CD4-positive, alpha-beta T cell treated with Interferon alpha-2 for 1 hour (primary cell): ENCODE data around the gene TRIM72.
"Not testable (repeated sequence)": the region's sequence is repeated elsewhere in the genome, so short reads cannot be mapped to it uniquely, and the experiment has no call there.

Experiments used
- DNase-seq, 2 donors: peaks; one replicate each; pipeline ENCODE4 v3.0.0-alpha.2; 2020 to 2022

Gene TRIM72

DNA sequence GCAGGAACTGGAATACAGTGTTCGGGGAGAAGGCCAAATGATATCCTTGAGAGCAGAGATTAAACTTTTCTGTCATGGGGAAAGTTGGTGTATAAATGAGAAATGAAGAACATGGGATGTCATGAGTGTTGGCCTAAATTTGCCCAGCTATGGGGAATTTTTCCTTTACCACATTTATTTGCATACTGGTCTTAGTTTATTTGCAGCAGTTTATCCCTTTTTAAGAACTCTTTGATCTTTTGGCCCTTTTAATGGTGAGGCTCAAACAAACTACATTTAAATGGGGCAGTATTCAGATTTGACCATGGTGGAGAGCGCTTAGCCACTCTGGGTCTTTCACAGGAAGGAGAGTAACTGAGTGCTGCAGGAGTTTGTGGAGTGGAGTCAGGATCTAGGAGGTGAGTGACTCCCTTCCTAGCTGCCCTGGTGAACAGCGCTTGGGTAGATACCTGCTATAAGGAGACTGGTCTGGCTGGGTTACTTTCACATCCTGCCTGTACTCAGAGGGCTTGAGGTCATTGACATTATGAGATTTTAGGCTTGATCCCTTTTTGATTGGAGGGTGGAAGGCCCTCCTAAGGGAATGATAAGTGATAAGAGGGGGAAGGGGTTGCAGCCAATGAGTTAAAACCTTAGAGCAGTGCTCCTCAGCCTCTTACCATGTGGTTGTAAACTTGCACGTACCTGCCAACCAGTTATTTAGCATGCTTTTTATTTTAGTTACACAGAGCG is 22.1 kb upstream of the TRIM72 start:
- no peak for DNase-seq

DNA sequence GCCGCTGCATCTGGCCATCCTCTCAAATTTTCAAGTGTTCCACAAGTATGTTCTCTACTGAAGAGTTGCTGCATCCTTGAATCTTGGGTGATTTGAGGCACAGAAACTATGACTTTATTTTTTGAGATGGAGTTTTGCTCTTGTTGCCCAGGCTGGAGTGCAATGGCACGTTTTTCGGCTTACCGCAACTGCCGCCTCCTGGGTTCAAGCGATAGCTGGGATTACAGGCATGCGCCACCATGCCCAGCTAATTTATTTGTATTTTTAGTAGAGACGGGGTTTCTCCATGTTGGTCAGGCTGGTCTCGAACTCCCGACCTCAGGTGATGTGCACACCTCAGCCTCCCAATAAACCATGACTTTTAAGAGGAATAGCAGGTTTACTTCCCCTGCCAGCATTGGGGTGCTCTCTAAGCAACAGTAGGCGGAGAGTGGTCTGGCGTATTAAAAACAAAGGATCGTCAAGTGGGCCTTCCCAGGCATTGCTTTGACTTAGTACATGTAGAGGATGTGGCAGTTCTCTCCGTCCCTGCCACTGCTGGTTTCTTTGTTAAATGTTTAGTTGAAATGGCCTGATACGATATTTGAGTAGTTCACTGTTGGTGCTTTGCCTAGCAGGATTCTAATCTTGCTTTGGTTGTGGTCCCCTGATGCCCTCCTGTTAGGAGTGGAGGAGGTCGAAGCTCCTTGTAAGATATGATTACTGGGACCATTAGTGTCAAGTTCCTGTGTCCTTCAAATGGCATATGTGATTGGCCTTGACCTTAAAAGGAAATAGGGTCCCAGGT is 20.9 kb upstream of the TRIM72 start:
- DNase-seq: no peak

DNA sequence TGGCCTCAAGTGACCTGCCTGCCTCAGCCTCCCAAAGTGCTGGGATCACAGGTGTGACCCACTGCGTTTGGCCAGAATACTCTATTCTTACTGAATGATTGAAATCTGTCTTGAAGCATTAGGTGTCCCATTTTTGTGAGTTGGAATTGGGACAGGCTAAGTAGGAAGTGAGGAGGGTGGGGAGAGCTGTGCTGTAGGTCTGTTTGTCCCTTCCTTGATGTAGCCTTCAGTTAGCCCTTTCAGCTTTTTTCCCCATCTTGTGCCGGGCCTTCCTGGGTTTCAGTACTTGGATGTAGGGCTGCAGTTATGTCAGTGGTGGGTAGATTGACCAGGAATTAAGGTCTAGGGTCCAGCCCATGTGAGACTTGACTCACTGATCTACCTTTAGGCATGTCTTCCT is 20.0 kb upstream of the TRIM72 start:
- no peak for DNase-seq

DNA sequence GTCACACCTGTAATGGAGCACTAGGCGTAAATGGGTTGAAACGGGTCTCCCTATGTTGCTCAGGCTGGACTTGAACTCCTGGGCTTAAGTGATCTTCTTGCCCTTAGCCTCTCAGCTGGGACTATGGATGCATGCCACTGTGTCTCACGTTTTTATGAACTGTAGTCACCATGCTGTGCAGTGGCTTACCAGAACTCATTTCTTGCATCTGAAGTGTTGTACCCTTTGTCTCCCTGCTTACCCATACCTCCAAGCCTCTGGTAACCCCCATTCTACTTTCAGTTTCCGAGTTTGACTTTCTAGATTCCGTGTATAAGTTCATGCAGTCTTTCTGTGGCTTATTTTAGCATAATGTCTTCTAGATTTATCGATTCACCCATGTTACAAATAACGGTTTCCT is 19.0 kb upstream of the TRIM72 start:
- no peak for DNase-seq

DNA sequence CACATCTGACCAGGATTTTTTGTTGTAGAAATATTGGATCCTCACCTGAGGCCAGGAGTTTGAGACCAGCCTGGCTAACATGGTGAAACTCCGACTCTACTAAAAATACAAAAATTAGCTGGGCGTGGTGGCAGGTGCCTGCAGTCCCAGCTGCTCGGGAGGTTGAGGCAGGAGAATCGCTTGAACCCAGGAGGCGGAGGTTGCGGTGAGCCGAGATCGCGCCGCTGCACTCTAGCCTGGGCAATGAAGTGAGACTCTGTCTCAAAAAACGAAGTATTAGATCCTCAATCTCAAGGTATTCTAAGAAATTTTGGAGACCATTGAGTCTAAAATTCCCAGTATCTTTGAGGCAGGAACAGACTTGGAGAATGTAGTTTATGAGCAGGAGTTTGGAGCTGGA is 18.1 kb upstream of the TRIM72 start:
- not testable (repeated sequence) for DNase-seq

DNA sequence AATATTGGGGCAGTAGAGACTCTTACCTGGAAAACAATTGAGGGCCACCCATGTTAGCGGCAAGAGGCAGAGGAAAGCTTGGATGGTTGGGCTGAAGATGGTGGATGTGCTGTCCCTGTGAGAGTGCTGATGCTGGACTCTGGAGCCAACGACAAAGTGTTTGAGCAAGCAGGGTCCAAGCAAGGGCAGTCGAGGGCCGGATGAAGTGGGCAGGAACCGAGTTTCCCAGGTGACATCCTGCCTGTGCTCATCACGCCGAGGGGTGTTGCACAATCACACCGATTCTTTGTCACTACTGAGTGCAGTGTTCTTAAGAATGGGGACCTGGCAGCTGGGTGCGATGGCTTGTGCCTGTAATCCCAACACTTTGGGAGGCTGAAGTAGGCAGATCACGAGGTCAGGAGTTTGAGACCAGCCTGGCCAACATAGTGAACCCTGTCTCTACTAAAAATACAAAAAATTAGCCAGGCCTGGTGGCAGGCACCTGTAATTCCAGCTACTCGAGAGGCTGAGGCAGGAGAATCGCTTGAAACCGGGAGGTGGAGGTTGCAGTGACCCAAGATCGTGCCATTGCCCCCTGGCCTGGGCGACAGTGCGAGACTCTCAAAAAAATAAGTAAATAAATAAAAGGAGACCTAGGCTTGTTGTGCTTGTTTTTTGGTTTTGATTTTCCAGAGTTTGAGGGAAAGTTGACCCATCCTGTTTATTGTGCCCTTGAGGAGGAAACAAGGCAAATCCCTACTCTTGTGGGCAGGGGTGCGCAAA is 17.4 kb upstream of the TRIM72 start:
- DNase-seq: no peak

DNA sequence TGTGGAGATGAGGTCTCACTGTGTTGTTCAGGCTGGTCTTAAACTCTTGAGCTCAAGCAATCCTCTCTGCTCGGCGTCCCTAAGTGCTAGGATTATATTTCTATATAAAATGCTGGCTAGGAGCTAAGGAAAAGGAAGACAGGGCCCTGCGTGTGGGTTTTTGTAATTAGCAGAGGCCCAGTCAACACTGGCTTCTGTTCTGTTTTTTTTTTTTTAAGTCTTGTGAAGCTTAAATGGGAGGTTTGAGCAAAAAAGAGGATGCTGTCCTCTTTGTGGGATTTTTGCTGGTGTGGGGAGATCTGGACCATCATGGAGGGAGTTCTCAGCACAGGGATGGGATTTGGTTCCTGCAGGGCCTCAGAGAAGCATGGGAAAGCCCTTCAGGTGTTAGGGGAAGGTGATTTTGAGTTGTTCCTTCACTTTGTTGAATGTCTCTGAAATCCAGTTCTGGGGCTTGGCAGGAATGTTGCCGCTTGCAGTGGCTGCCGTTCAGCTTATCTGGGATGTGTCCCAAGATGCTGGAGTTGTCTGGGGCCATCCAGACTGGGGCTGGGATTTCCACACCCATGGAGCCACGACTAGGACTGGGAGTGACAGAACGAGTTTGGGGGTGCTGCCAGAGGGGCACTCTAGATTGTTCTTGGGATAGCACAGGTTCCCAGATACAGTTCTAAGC is 15.6 kb upstream of the TRIM72 start:
- DNase-seq: no peak

DNA sequence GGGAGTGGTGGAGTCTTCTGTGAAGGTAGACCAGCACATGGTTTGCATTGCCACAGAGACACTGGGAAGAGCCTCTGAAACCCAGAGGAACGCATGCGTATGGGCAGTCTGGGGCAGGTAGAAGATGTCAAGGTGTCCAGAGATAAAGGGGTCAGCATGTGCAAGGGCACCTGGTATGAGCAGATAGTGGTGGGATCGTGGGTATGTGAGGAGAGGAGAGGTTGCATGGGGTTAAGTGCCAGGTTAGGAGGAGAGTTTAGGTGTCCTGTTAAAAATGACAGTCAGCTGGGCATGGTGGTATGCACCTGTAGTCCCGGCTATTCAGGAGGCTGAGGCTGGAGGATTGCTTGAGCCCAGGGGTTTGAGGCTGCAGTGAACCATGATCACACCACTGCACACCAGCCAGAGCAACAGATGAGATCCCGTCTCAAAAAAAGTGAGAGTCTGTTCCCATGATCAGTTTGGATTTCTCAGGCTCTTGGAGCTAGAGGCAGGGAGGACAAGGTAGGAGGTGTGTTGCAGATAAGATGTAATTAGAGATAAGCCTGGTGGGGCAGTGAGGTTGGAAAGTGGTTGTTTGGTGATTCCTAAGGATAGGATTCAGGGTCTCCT is 14.4 kb upstream of the TRIM72 start:
- no peak for DNase-seq

DNA sequence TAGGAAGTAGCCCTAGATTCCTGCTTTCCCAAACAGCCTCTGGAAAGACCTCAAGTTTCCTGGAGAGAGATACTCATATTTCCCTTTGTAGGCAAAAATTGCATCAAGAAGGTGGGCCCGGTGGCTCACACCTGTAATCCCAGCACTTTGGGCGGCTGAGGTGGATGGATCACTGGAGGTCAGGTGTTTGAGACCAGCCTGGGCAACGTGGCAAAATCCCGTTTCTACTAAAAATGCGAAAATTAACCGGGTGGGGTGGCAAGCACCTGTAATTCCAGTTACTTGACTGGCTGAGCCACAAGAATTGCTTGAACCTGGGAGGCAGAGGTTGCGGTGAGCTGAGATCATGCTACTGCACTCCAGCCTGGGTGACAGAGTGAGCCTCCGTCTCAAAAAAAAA is 13.8 kb upstream of the TRIM72 start:
- DNase-seq: not testable (repeated sequence)

DNA sequence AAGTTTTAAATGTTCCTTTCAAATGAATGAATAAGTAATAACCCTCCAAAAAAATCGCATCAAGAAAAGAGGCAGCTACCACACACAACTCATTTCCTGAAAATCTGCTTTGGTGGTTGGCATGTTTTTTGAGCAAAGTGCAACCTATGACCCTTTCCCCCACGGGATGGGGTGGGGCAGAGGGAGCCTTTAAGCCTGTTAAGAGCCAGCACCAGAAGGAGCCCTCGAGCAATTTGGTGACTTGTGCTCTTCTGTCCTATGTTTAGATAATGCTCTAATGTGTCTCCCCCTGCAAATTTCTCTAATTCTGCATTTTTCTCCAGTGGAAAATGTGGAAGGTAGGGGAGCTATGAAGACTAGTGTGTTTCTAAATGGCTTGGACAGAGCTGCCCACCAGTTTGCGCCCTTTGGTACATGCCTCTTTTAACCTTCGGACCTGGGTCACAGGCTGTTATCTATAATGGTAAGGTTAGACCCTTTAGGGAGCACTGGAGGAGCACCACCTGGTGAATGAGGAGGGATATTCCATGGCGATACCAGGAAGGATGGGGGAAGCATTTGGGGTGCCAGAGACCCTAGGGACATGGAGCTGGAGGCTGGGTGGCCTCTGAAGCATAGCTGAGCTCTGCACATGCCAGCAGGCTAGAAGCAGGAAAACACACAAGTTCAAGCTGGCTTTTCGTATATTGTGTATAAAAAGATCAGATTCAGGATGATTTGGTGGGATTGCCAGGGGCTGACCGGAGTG is 12.9 kb upstream of the TRIM72 start:
- peak; percentile 39 to 61 for DNase-seq

DNA sequence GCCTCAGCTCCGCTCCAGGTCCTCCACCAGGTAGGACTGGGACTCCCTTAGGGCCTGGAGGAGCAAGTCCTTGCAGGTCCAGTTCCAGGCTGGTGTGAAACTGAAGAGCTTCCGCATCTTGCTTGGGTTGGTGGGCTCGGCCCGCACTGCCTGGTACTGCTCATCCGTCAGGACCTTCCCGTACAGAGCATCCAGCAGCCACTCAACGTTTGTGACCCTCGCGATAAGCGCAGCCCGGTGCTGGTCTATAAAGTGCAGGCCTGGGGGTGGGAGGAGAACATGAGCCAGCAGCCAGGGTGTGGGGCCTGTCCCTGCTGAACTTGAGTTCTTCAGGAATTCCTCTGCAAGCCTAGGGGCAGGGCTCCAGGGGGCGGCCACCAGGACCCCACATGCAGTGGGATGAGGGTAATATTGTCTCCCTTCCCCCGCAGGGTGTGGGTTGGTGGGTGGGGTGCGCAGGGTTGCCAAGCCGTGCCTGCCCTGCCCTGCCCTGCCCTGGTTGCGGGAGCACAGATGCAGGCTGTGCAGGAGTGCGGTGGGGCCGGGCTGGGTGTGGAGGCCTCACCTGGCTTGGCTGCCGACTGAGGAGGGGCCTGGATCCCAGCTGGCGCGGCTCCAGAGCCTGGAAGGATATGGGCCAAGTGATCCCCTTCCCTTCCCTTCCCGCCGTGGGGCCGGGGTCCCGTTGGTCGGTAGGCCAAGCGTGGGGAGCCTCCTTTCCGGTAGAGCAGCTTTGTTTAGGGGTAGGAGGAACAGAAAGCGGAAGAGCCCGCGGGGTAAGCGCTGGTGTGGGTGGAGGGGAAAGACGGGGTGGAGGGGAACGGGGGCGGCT is 12.1 kb upstream of the TRIM72 start:
- peak; percentile 42 to 49 for DNase-seq

DNA sequence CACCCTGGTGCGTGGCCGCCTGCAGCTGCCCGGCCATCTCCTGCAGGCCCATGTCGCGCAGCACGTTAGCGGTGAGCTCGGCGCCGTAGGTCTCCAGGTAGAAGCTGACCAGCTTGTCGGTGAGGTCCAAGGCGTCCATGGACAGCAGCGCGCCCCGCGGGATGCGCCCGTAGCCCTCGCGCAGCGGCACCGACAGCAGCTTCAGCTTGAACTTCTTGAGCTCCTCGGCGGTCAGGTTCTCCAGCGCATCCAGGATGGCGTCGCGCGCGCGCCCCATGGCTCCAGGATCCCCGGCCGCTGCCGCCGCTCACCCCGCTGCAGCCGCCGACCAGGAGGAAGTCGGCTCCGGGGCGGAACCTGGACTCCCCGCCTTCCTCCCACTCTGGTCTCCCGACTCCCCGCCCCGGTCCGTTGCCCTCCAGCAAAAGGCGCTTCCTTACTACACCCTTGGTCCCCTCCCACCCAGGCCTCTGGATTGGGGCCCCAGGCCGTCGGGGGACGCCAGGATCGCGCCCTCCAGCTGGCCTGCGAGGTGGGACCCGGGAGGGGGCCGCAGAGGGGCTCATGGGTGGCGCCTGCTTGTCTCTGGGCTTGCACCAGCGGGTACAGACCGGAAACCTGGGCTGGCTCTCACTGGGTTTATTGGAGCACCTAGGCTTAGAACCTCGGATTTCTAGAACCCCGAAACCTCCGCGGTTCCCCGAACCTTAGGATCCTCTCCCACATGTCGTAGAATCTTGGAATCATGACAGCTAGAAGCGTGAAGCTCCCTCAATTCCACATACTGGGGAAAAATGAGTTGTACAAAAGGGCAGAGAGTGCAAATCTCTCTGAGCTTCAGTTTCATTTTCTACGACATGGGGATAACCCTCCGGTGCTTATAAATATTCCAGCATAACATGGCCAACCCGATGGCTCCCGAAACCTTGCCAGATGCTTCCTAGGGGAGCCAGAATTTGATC is 11.2 kb upstream of the TRIM72 start, which contains the start of gene PYCARD:
Gene PYCARD (minus strand): TSS at position 347 of the 962 bp plus-strand sequence. CDS start 70 bp downstream, at position 277.
- DNase-seq: peak in 1 of 2 donors; percentile 17

DNA sequence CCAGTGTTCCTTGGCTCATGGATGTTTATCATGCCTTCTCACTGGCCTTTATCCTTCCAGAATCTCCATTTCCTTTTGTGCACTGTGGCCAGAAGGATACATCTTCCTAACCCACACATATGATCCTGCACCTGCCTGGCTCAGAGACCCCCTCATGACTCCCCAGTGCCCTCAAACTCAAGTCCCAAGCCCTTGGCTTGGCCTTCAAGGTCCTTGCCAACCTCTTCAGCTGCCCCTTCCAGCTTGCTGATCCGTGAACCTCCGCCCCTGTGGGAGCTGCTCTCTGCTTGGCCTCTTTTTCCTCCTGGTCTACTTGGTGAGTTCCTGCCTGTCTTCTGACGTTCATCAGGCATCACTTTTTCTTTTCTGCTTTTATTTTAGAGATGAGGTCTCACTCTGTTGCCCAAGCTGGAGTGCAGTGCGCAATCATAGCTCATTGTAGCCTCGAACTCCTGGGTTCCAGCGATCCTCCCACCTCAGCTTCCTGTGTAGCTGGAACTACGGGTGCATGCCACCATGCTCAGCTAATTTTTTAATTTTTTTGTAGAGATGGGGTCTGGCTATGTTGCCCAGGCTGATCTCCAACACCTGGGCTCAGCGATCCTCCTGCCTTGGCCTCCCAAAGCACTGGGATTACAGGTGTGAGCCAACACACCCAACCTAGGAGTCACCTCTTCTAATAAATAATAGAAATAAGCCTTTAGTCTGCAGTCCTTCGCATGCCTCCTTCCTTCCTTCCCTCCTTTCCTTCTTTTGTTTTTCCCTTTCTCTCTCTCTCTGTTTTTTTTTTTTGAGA is 8.8 kb upstream of the TRIM72 start:
- DNase-seq: no peak

DNA sequence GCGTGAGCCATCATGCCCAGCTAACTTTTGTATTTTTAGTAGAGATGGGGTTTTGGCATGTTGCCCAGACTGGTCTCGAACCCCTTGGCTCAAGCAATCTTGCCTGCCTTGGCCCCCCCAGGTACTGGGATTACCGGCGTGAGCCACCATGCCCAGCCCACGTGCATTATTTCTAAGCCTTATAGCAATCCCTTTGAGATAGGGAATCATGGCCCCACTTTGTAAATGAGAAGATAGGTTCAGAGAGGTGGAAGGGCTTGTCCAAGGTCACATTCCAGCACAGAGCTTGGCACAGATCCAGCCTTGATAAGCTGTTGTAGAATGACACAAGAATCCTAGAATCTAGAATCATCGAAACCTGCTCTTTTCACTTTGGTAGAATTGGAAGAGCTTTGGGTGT is 7.1 kb upstream of the TRIM72 start:
- no peak for DNase-seq

DNA sequence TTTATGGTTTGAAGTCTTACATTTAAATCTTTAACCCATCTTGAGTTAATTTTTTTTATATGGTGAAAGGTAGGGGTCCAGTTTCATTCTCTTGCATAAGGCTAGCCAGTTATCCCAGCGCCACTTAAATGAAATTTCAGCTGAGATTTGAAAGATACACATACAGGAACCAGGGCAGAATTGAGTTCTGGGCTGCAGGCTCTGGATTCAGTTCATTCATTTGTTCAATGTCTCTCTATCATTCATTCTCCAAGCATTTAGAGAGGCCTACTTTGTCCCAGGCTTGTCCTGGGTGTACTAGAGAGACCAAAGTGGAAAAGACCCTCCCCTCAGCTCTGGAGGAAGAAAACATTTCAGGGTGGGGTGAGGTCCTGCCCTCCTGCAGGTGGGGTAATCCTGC is 577 bp upstream of the TRIM72 start:
- no peak for DNase-seq

DNA sequence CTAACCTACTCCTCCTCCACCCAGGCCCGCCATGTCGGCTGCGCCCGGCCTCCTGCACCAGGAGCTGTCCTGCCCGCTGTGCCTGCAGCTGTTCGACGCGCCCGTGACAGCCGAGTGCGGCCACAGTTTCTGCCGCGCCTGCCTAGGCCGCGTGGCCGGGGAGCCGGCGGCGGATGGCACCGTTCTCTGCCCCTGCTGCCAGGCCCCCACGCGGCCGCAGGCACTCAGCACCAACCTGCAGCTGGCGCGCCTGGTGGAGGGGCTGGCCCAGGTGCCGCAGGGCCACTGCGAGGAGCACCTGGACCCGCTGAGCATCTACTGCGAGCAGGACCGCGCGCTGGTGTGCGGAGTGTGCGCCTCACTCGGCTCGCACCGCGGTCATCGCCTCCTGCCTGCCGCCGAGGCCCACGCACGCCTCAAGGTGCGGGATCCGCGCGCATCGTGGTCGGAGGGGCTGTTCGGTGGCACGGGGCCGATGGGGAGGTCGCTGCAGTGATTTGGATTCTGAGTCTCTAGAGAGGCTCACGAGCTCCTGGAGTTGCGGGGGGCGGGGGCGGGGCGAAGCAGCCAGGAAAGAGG is 878 bp downstream of the TRIM72 start:
- DNase-seq: no peak

DNA sequence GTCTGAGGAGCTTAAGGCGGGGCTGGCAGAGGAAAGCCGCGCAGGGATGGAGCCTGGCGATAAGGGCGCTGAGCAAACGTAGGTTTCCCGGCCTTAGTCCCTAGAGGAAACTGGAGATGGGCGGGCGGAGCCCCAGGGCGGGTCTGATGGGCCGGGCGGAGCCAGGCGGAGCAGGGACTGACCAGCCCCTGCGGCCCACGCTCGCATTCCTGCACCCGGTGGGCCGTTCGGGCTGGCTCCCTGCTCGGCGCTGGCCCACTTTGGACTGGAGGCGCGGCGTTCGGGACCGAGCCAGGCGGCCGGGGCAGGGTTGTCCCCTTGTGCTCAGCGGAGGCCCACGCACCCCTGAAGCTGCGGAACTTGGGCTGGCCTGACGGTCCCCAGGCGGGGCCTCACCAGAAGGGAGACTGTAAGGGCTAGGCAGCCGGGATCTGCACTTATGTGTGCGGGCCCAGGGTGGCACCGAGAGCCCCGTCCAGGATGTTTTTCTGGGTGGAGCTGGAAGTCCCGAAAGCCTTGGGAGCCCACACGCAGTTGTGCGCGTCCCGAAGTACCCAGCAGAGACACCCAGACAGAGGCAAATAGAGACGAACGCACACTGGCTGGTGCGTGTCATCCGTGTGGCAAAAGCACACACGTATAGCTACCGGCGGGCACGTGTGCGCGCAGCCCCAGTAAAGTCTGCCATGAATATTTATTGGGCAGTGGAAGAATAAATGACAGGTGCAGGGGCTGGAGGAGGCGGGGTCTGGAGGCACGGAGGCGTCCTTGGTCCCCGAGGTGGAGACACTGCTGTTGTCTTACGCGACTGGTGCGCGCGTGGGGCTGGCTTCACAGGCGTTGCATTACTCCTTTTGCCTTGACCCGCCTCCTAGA is 1.6 kb downstream of the TRIM72 start:
- no peak for DNase-seq
